GM19467 (cell line): ENCODE measurements around the gene VAMP8.
"Not testable (repeated sequence)": the region's sequence is repeated elsewhere in the genome, so short reads cannot be mapped to it uniquely, and the experiment has no call there.

Experiments
- ATAC-seq: cut with Tn5 transposase; IDR thresholded peaks from one replicate; pipeline ENCODE4 v1.9.1; 2021; ENCODE audit warnings: mild to moderate bottlenecking, moderate library complexity; ENCODE audit not compliant: unreplicated experiment

The VAMP8 gene

GRCh38 chr2:85597241-85597640 lies 19.9 kb downstream of the VAMP8 start:
- ATAC-seq: no peak

GRCh38 chr2:85598594-85599340 lies 21.4 kb downstream of the VAMP8 start:
- ATAC-seq: no peak

DNA sequence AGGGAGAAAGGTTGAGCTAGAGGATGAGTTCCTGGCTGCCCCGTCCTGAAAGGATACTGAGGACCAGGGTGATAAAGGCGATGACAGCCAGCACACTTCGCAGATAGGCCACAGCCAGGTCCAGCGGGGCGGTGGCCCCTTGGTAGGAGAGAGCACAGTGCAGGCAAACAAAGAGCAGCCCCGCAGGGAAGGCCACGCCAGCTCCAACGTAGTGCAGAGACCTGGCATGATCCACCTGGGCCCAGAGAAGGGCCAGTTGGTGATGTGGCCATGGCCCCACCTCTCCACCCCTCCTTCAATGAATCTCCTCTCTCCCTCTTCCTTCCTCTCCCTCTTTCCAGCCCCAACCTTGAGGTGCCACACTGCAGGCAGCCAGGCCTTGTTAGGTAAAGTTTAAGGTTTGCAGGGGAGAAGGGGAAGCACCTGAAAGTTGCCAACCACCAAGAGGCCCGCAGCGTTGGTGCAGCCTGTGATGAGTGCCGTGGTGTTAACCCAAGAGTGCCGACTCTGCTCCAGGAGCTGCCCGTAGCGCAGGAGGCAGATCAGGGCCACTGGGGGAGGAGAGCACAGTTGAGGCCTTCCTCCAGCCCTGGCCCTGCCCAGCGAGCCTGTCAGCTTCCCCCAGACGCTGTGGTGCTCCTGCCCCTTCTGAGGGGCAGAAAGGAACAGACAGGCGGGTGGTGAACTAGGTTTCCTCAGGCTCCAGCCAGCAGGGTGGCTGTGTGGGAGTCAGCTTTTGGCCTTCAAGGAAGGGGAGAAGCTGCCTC lies 22.3 kb downstream of the VAMP8 start:
- no peak for ATAC-seq

DNA sequence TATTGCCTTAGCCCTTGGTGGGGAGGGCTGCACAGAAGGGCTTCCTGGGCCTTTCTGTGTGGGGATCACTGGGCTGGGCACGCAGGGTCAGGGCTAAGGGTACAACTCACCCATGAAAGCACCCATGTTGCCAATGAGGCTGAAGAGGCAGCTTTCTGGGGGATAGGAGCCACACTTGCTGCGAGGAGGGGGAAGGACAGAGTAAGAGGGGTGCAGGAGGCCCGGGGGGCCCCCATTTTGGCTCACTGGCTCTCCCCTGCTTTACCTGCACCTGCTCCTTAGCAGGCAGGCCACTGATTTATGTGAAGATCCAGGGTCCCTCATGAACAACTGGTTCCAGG lies 22.8 kb downstream of the VAMP8 start:
- ATAC-seq: no peak

DNA sequence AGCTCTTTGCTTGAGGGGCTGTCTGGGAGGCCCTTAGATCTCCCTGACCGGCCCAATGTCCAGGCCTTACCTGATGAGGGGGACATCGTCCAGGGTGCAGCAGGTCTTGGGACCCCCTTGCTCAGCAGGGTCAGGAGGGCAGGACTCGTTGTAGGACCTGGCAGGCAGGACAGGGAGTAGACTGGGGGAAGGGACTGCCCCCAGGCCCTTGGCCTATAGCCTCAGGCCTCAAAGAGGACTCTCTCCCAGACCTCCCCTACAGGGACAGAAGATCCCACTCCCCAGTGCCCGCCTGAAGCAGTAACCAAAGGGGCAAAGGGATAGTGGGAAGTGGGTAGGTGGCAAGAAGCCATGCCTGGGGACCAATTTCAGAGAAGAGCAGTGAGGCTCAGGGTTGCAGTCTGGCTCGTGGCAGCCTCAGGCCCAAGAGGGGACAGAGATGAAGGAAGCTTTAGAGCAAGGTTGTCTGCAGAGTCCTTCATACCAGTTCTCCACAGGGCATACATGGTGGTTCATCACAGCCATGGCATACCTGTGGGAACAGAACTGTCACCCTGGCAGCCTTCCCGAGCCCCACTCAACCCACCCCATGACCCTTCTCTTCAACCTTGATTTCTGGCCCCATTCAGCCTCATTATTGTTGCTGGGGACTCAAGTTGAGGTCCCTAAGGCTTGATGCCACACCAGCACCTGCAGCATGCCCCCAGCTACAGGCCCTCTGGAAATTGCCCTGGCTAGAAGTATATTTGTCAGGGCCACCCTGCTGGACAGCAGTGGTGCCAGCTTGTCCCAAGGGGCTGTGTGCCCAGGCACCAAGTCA lies 23.8 kb downstream of the VAMP8 start:
- no peak for ATAC-seq

DNA sequence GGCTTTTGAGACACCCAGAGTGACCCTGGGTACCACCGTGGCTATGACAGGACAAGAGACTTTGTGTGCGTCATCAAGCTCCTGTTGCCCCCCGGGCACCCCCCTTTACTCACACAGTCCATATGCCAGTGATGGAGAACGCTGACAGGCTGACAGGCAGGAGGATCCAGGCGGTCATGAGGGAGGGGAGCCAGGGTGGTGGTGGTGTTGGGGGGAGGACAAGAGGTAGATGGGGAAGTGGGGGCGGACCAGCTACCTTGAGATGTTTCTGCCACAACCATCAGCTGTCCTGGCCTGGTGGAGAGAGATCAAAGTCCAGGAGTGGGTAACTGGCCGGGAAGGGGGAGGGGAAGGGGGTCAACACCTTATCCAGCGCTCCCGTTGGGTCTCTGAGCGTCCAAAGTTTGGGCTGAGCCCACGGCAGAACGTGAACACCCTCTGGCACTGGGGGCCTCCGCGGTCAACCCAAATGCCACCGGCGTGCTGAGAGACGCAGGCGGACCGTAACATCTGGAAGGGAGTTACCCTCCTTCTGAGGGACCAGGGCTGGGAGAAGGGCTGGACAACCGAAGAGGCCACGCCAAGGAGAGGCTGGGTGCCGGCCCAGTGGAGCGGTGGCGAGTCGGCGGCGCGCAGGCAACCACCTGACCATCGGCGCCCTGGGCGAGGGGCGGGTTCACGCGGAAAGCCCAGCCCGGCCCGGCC lies 24.5 kb downstream of the VAMP8 start:
- ATAC-seq: peak; percentile 28

DNA sequence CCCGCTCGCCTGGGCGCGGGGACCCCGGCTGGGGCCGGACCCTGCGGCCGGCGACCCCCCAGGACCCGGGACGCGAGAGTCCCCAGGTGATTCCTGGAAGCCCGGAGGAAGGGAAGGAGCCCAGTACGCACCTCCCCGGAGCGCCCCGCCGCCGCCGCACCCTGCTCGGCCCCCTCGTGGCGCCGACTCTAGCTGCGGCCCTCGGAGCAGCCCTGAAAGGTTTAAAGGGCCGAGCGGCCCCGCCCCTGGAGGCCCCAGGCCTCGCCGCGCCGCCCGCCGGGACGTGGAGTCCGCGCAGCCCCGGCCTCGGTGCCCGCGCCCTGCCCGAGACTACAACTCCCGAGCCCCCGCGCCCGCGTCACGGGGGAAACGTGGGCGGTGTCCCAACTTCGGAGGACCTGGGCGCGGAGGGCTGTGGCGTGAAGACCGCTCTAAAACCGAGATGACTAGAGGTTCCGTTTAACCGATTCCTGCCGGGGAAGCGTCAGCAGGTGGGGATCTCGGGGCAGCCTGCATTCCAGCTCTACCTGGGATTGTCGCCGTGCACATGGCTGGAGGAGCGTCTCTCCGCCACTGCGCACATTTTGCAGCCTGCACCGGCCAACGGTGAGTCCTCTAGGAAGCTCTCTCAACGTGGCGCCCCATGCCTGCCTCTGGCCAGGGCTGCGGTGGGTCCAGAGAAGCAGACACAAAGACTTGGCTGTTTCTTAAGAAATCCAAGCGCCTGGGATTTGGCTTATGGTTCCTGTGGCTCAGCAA lies 25.3 kb downstream of the VAMP8 start, which contains the start of gene TMEM150A:
Gene TMEM150A (minus strand): TSS at position 223 of the 759 bp plus-strand sequence. CDS start 750 bp downstream, outside the sequence.
- ATAC-seq: peak; percentile 89

DNA sequence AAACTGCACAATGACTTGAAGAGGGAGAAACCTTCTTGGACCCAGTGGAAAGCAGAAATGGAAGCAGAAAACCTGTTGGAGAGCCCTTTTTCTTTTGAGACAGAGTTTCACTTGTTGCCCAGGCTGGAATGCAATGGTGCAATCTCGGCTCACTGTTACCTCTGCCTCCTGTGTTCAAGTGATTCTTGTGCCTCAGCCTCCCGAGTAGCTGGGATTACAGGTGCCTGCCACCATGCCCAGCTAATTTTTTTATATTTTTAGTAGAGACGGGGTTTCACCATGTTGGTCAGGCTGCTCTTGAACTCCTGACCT lies 26.7 kb downstream of the VAMP8 start:
- ATAC-seq: not testable (repeated sequence)

DNA sequence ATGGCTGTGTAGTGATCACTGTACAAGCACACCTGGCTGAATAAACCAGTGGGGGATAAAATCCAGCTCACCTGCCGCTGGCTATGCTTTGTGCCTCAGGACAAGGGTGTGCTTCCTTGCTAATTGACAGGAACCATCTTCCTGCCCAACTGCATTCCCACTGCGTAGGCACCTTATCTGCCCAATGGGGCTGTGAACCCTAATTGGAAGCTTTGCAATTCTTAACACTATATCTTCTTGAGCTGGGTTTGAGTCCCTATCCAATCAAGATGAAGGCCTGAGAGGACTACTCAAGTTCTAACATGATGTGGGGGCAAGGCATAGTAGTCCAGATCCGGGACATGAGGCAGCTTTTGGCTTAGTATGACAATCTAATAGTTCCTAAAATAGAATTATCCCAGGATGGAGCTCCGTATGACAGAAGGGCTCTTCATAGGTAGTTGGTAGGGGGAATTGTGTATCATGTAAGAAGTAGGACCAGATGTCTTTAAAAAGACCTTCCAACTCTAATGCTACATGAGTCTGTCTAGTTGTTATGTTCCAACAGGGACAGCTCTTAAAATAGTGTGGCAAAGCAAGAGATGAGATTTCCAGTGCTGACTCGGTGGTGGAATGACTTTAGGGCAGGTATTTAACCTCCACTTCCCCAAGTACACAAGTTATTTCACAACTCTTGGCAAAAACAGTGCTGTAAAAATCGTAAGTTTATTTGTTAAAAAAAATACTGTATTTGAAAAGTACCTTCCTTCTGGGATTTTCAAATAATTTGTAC lies 27.4 kb downstream of the VAMP8 start:
- no peak for ATAC-seq

DNA sequence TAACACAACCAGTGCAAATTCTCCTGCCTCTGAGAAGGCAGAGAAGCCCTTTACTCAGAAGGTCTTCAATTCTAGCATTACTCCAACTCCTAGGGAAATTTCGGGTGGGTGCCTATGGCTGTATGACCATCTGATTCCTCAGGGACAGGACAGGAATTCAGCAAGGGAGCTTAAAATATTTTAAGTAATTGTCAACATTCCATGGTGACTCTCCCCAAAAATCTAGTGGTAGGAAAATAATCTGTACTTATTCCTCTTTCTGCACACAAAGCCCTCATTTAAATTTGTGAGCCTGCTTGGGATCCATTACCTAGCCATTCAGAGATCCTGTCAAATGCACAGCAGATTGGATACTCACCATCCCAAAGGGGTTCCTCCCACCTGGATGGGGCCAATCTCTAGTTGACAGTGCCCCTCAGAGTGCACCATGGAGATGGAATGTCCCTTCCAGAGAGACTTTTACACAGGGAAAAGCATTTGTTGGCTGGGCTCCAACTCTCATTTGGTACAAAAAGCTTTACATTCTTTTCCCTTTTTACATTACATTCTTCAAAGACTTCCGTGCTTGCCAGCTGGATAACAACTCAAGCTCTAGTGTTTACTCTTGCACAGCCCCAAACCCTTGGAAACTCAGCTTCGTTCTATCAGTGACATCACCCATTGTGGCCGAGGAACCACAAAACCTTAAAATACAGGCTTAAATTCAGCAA lies 28.2 kb downstream of the VAMP8 start:
- no peak for ATAC-seq

DNA sequence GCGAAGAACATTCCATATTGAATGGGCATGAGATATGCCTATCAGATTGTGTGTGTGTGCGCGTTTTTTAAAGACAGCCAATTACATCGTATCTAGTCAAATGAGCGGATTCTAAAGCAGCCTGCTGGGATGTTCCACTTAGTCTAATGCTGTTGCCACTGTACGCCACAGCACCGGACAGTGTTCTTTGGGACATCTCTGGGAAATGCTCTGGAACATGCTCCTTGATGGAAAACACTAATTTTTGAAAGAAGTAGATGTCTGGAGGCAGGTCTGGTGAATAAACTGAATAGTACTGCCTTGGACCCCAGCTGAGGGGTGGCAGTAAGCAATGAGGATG lies 28.7 kb downstream of the VAMP8 start:
- no peak for ATAC-seq

GRCh38 chr2:85607268-85608215 lies 30.2 kb downstream of the VAMP8 start:
- no peak for ATAC-seq

DNA sequence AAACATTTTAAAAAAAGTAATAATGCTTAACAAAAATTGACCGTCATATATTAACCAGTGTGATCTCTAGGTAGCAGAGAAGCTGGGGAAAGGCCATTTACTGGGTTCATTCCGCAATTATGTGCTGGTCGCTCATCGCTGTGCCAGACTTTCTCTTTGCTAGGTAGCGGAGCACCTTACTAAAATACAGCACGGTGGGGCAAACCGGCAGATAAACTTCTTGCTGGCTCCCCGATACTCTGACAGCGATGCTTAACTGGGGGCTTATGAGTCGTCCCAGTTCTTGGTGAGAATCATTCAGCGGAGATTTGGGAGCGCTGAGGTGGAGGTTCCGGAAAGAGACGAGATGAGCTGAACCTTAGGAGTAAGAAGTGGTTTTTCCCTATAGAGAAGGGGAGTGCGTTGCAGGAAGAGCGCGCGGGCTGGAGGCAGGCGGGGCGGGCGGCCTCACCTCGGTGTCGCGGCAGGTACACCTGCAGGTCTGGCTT lies 33.9 kb downstream of the VAMP8 start:
- no peak for ATAC-seq

- ATAC-seq: peak; percentile 61
Measured at GRCh38 chr2:85611705-85612587, 34.6 kb downstream of the VAMP8 start, which contains the start of gene C2orf68. C2orf68 (minus strand) TSS chr2:85612066; CDS start chr2:85611984, 82 bp downstream.

GRCh38 chr2:85613717-85614515 lies 36.5 kb downstream of the VAMP8 start:
- no peak for ATAC-seq

GRCh38 chr2:85614757-85615156 lies 37.4 kb downstream of the VAMP8 start:
- not testable (repeated sequence) for ATAC-seq
